GM18907 (cell line): ENCODE data around the gene DHRS12.

Experiments used
- ATAC-seq: cut with Tn5 transposase; IDR thresholded peaks from one replicate; pipeline ENCODE4 v1.9.1; 2021; ENCODE audit warnings: mild to moderate bottlenecking, moderate library complexity; ENCODE audit not compliant: unreplicated experiment

The DHRS12 gene

GRCh38 chr13:51764184-51765141 is 39.5 kb downstream of the DHRS12 start:
- ATAC-seq, result peak; percentile 78

GRCh38 chr13:51763486-51763885 is 40.5 kb downstream of the DHRS12 start:
- ATAC-seq, result no peak

- ATAC-seq, result no peak
These were observed 42.2 kb downstream of the DHRS12 start for GRCh38 chr13:51761643-51762350.

- no peak for ATAC-seq
These were observed 43.4 kb downstream of the DHRS12 start for GRCh38 chr13:51760592-51760991.

GRCh38 chr13:51759240-51759639 is 44.7 kb downstream of the DHRS12 start:
- ATAC-seq, result no peak

- no peak for ATAC-seq
These were observed 45.3 kb downstream of the DHRS12 start for GRCh38 chr13:51758691-51759090.

- no peak for ATAC-seq
These were observed 47.3 kb downstream of the DHRS12 start for GRCh38 chr13:51756651-51757050.

GRCh38 chr13:51747438-51748434 is 56.2 kb downstream of the DHRS12 start:
- ATAC-seq, result no peak

GRCh38 chr13:51746802-51747201 is 57.2 kb downstream of the DHRS12 start:
- no peak for ATAC-seq

- ATAC-seq, result no peak
These were observed 58.7 kb downstream of the DHRS12 start for GRCh38 chr13:51745243-51745642.

GRCh38 chr13:51742611-51743010 is 61.4 kb downstream of the DHRS12 start:
- no peak for ATAC-seq

GRCh38 chr13:51742031-51742430 is 61.9 kb downstream of the DHRS12 start:
- ATAC-seq, result no peak

GRCh38 chr13:51740698-51741097 is 63.3 kb downstream of the DHRS12 start:
- ATAC-seq, result no peak

- ATAC-seq, result no peak
These were observed 64.8 kb downstream of the DHRS12 start for GRCh38 chr13:51739027-51739764.

GRCh38 chr13:51738226-51738905 is 65.6 kb downstream of the DHRS12 start:
- ATAC-seq, result no peak

- ATAC-seq, result no peak
These were observed 66.4 kb downstream of the DHRS12 start for GRCh38 chr13:51737609-51738008.

- no peak for ATAC-seq
These were observed 69.2 kb downstream of the DHRS12 start for GRCh38 chr13:51734786-51735185.

GRCh38 chr13:51733374-51734298 is 70.3 kb downstream of the DHRS12 start:
- no peak for ATAC-seq
